GM12878 (cell line): ENCODE results near the gene PTGDR2. TPM values are rescaled to one million over a fixed set of nuclear protein-coding genes. Genes with fewer than 3 reads are reported as not detected.

ENCODE experiments used
- ATAC-seq: fragments of 200-7000 bp; cut with Tn5 transposase; 3 replicates; pipeline ENCODE4 v1.9.1; 2020; ENCODE audit warnings: mild to moderate bottlenecking, moderate library complexity
- BruUV-seq: library from RNA; stranded (reverse); fragments of 400-500 nt; replicated peaks from 2 replicates; lab custom pipeline; 2021; lab: Mats Ljungman, UMichigan
- CTCF ChIA-PET: fragments of 300-600 bp; sonication (Branson Sonifier 250); formaldehyde crosslinking; extraction: SDS; loops from one replicate; lab custom pipeline; 2021; ENCODE audit warnings: inconsistent platforms; lab: Yijun Ruan, JAX
- POLR2A ChIA-PET: fragments of 350-600 bp; formaldehyde crosslinking; extraction: SDS; loops from one replicate; lab custom pipeline; 2021; ENCODE audit warnings: inconsistent platforms; lab: Charles Lee
- RAD21 ChIA-PET: fragments of 300-600 bp; sonication (Branson Sonifier 250); formaldehyde crosslinking; loops from one replicate; lab custom pipeline; 2023; ENCODE audit warnings: antibody characterized with exemption; ENCODE audit not compliant: unreplicated experiment; lab: Charles Lee
- SMC1A ChIA-PET: fragments of 300-600 bp; sonication (Branson Sonifier 250); formaldehyde crosslinking; loops from one replicate; lab custom pipeline; 2023; ENCODE audit not compliant: unreplicated experiment, uncharacterized antibody; lab: Charles Lee
- DNase-seq: peaks from one replicate; pipeline ENCODE4 v3.0.0-alpha.2; 2011; ENCODE audit warnings: low read depth, low spot score
- FAIRE-seq: peaks from 3 replicates; lab custom pipeline; 2011; peaks lifted over from hg19 to GRCh38; lab: Jason Lieb, UNC
- H2AFZ ChIP-seq: 2 replicates; pipeline ENCODE4 v1.6.0; 2011; ENCODE audit warnings: low read depth, low read length, control low read depth; ENCODE audit not compliant: control insufficient read depth
- H3K27ac ChIP-seq: 2 replicates; pipeline ENCODE4 v1.5.1; 2011; ENCODE audit warnings: control low read depth; ENCODE audit not compliant: control insufficient read depth, insufficient read depth
- H3K27me3 ChIP-seq, 2 experiments: replicated peaks in 1 of 2; 2 replicates each; pipeline versions ENCODE4 v1.6.0 to v1.6.1; 2011; ENCODE audit warnings: low read length in 1 of 2; ENCODE audit not compliant: control insufficient read depth in 2 of 2, insufficient read depth in 2 of 2
- H3K36me3 ChIP-seq, 2 experiments: 2 replicates each; pipeline ENCODE4 v1.5.1; 2011; ENCODE audit warnings: low read length in 1 of 2; ENCODE audit not compliant: control insufficient read depth in 2 of 2, insufficient read depth in 2 of 2
- H3K4me1 ChIP-seq: 2 replicates; pipeline ENCODE4 v1.6.1; 2011; ENCODE audit warnings: mild to moderate bottlenecking, low read length, moderate library complexity, mixed read lengths; ENCODE audit not compliant: control insufficient read depth, insufficient read depth
- H3K4me2 ChIP-seq: 2 replicates; pipeline ENCODE4 v1.6.0; 2011; ENCODE audit warnings: control low read depth; ENCODE audit not compliant: control insufficient read depth, insufficient read depth
- H3K4me3 ChIP-seq: fragments of 200-600 bp; sonication (generic); 2 replicates; pipeline ENCODE4 v1.5.1; 2016
- H3K79me2 ChIP-seq: 2 replicates; pipeline ENCODE4 v1.6.0; 2011; ENCODE audit warnings: low read length; ENCODE audit not compliant: control insufficient read depth, insufficient read depth
- H3K9ac ChIP-seq: 2 replicates; pipeline ENCODE4 v1.8.0; 2011; ENCODE audit warnings: low read length, control low read depth, mixed read lengths; ENCODE audit not compliant: control insufficient read depth, insufficient read depth
- H3K9me3 ChIP-seq: replicated peaks from 3 replicates; pipeline ENCODE4 v1.5.1; 2011; ENCODE audit warnings: mild to moderate bottlenecking, low read length; ENCODE audit not compliant: control insufficient read depth, insufficient read depth
- H4K20me1 ChIP-seq: 2 replicates; pipeline ENCODE4 v1.6.0; 2011; ENCODE audit not compliant: control insufficient read depth, insufficient read depth
- CBX3 ChIP-seq: fragments of 200-600 bp; sonication (generic); IDR thresholded peaks from 2 replicates; pipeline ENCODE4 v1.6.1; 2016; ENCODE audit warnings: low read depth, borderline replicate concordance
- CHD4 ChIP-seq: fragments of 200-600 bp; sonication (generic); IDR thresholded peaks from 2 replicates; pipeline ENCODE4 v1.6.1; 2016; ENCODE audit warnings: mild to moderate bottlenecking
- EED ChIP-seq: sonication (generic); IDR thresholded peaks from 2 replicates; pipeline ENCODE4 v1.6.1; 2016; ENCODE audit warnings: antibody characterized with exemption, low read depth
- EGR1 ChIP-seq, 2 experiments: IDR thresholded peaks; 1 replicate in 1 of 2; 2 replicates in 1 of 2; pipeline ENCODE4 v1.6.1; 2011 to 2012; ENCODE audit warnings: low read depth in 2 of 2, low read length in 2 of 2, borderline replicate concordance in 1 of 2, mild to moderate bottlenecking in 1 of 2, moderate library complexity in 1 of 2
- KLF5 ChIP-seq: fragments of 450-650 bp; IDR thresholded peaks from 2 replicates; pipeline ENCODE4 v1.6.1; 2014; ENCODE audit warnings: mild to moderate bottlenecking; ENCODE audit not compliant: partially characterized antibody
- MEF2A ChIP-seq: IDR thresholded peaks from 2 replicates; pipeline ENCODE4 v1.6.1; 2011; ENCODE audit warnings: low read depth, mild to moderate bottlenecking, low read length, moderate library complexity; ENCODE audit not compliant: insufficient read depth
- NFYA ChIP-seq: IDR thresholded peaks from 2 replicates; pipeline ENCODE4 v1.6.1; 2011; ENCODE audit warnings: low read depth, mild to moderate bottlenecking, low read length, improper control_type of control experiment, borderline replicate concordance
- RAD21 ChIP-seq: IDR thresholded peaks from 2 replicates; pipeline ENCODE4 v1.6.1; 2011; ENCODE audit warnings: mild to moderate bottlenecking, low read depth, low read length, moderate library complexity; ENCODE audit not compliant: insufficient read depth
- RCOR1 ChIP-seq: conservative IDR thresholded peaks from 2 replicates; pipeline ENCODE4 v1.6.1; 2012; ENCODE audit warnings: low read depth, low read length, improper control_type of control experiment
- TCF12 ChIP-seq: IDR thresholded peaks from 2 replicates; pipeline ENCODE4 v1.6.1; 2011; ENCODE audit warnings: low read depth, mild to moderate bottlenecking, low read length
- TCF3 ChIP-seq: IDR thresholded peaks from 2 replicates; pipeline ENCODE4 v1.6.1; 2012; ENCODE audit warnings: low read depth, mild to moderate bottlenecking, low read length, borderline replicate concordance; ENCODE audit not compliant: insufficient read depth
- WGBS: methylation state at CpG from one replicate; pipeline ENCODE4 v1.1.6; 2016; ENCODE audit warnings: low lambda C conversion rate; ENCODE audit not compliant: insufficient replicate concordance, insufficient coverage; ENCODE audit errors: missing lambda C conversion rate; 5-methylcytosine and 5-hydroxymethylcytosine counted together
- in situ Hi-C: fragments of 300-500 bp; cut with MboI; formaldehyde crosslinking; loops from 9 replicates; pipeline ENCODE4 v1.14.3; 2018; ENCODE audit warnings: mixed read lengths
- intact Hi-C: fragments of 100-400 bp; cut with micrococcal nuclease; formaldehyde crosslinking; loops from one replicate; pipeline ENCODE4 v1.14.2; 2022; ENCODE audit not compliant: unreplicated experiment
- polyA plus RNA-seq, 11 experiments: library from polyadenylated mRNA; depleted of rRNA in 4 of 11; unstranded in 6 of 11; stranded (reverse) in 5 of 11; fragments of >200 nt; fragmentation: Nextera tagmentation in 4 of 11; fragmentation: Illumina TruSeq in 1 of 11; extraction: Ambion mirVana in 4 of 11; extraction: Trizol in 1 of 11; gene quantifications; 1 replicate in 1 of 11; 2 replicates in 10 of 11; pipeline versions ENCODE4 v1.2.1 to v1.2.3, GENCODE V29; 2011 to 2016; ENCODE audit warnings: inconsistent platforms in 2 of 11, missing spikeins in 2 of 11, low read depth in 1 of 11
- total RNA-seq, 4 experiments: library from RNA; depleted of rRNA in 3 of 4; stranded (reverse); fragments of >200 nt in 3 of 4; fragmentation: Illumina TruSeq in 1 of 4; extraction: Trizol in 1 of 4; gene quantifications; 2 replicates each; pipeline versions ENCODE4 v1.2.1 to v1.2.3, GENCODE V29; 2013 to 2021
- TF ChIP-seq, protein P1 (sequence below): fragments of 450-650 bp; IDR thresholded peaks from 2 replicates; pipeline ENCODE4 v1.6.1; 2018; ENCODE audit warnings: borderline replicate concordance, mild to moderate bottlenecking; ENCODE audit not compliant: partially characterized antibody
- TF ChIP-seq, protein P2 (sequence below): fragments of 150-350 bp; IDR thresholded peaks from 2 replicates; pipeline ENCODE4 v1.6.1; 2016; ENCODE audit warnings: low read depth, low read length
- TF ChIP-seq, protein P3 (sequence below): IDR thresholded peaks from 2 replicates; pipeline ENCODE4 v1.6.1; 2011; ENCODE audit warnings: borderline replicate concordance, low read depth, mild to moderate bottlenecking, moderate library complexity, mixed read lengths, low read length; ENCODE audit not compliant: insufficient read depth; ENCODE audit errors: extremely low read length

The PTGDR2 gene
- total and polyA plus RNA-seq, 10 of the 15 experiments (the other 5 are each of a cell fraction or from before 2014, with no cell fraction given): 0.01 to 0.28 (median 0.15) TPM; not detected in 6

DNA sequence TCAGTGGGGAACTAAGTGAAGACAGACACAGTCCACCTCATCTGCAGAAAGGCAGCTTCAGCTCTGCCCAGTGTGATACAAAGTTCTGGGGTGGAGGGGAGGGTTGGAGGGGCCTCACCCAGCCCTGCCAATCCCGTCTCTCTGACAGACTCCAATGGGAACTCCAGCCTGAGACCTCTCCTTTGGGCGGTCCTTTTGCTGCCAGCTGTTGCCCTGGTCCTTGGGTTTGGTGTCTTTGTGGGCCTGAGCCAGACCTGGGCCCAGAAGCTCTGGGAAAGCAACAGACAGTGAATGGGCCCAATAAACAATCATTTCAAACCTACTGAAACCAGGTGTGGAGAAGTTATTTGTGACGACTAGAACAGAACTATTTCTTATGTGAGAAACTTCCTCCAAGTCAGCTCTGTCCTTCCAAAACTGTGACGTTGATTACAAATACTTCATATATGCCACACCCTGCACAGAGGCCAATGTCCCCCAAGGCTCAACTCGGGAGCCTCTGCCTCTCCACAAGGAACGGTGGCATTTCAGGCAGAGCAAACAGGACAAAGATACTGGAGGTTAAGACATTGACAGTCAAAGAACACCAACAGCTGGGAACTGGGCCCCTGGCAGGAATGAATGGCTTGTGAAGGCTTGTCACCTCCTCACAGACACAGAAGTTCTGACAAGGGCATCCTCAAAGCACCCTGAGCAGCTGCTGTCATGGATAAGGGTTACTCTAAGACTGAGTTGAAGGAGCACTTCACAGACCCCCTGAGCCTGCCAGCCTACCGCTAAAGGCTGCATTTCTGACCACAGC lies 19.8 kb upstream of the PTGDR2 start:
- H3K4me2 ChIP-seq: no peak overlapping the region
- no peak for FAIRE-seq
- TF ChIP-seq, protein P1, sequence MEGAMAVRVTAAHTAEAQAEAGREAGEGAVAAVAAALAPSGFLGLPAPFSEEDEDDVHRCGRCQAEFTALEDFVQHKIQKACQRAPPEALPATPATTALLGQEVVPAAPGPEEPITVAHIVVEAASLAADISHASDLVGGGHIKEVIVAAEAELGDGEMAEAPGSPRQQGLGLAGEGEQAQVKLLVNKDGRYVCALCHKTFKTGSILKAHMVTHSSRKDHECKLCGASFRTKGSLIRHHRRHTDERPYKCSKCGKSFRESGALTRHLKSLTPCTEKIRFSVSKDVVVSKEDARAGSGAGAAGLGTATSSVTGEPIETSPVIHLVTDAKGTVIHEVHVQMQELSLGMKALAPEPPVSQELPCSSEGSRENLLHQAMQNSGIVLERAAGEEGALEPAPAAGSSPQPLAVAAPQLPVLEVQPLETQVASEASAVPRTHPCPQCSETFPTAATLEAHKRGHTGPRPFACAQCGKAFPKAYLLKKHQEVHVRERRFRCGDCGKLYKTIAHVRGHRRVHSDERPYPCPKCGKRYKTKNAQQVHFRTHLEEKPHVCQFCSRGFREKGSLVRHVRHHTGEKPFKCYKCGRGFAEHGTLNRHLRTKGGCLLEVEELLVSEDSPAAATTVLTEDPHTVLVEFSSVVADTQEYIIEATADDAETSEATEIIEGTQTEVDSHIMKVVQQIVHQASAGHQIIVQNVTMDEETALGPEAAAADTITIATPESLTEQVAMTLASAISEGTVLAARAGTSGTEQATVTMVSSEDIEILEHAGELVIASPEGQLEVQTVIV: no peak
- TF ChIP-seq TCF3: no peak
- TF ChIP-seq, protein P2, sequence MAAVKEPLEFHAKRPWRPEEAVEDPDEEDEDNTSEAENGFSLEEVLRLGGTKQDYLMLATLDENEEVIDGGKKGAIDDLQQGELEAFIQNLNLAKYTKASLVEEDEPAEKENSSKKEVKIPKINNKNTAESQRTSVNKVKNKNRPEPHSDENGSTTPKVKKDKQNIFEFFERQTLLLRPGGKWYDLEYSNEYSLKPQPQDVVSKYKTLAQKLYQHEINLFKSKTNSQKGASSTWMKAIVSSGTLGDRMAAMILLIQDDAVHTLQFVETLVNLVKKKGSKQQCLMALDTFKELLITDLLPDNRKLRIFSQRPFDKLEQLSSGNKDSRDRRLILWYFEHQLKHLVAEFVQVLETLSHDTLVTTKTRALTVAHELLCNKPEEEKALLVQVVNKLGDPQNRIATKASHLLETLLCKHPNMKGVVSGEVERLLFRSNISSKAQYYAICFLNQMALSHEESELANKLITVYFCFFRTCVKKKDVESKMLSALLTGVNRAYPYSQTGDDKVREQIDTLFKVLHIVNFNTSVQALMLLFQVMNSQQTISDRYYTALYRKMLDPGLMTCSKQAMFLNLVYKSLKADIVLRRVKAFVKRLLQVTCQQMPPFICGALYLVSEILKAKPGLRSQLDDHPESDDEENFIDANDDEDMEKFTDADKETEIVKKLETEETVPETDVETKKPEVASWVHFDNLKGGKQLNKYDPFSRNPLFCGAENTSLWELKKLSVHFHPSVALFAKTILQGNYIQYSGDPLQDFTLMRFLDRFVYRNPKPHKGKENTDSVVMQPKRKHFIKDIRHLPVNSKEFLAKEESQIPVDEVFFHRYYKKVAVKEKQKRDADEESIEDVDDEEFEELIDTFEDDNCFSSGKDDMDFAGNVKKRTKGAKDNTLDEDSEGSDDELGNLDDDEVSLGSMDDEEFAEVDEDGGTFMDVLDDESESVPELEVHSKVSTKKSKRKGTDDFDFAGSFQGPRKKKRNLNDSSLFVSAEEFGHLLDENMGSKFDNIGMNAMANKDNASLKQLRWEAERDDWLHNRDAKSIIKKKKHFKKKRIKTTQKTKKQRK: no peak
- TF ChIP-seq CHD4: no peak
- TF ChIP-seq RAD21: no peak
- TF ChIP-seq RCOR1: no peak
- TF ChIP-seq MEF2A: no peak
- no peak for TF ChIP-seq NFYA
- TF ChIP-seq TCF12: no peak
- TF ChIP-seq EED: no peak
- no peak for TF ChIP-seq CBX3
- TF ChIP-seq EGR1 (IDR thresholded peaks at IDR 0.05; ENCODE audit: borderline replicate concordance in 1 of 2, low read depth in 2 of 2, low read length in 2 of 2): no peak
- TF ChIP-seq, protein P3, sequence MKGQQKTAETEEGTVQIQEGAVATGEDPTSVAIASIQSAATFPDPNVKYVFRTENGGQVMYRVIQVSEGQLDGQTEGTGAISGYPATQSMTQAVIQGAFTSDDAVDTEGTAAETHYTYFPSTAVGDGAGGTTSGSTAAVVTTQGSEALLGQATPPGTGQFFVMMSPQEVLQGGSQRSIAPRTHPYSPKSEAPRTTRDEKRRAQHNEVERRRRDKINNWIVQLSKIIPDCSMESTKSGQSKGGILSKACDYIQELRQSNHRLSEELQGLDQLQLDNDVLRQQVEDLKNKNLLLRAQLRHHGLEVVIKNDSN: no peak
- TF ChIP-seq KLF5: no peak

More for the DNA sequence above, 19.8 kb upstream of the PTGDR2 start:
- ChIA-PET RAD21 (interaction anchor here (0.7 kb wide), 1 partner anchor 26 kb away, joined by 3 read pairs; no protein-coding TSS in a partner anchor), CTCF (interaction anchor here (0.6 to 2.3 kb wide), 4 partner anchors 11 to 45 kb away, joined by 3 to 8 read pairs (median 4); no protein-coding TSS in a partner anchor), POLR2A (no interaction called here), SMC1A (interaction anchor here (1.0 to 1.3 kb wide), 2 partner anchors 12 to 253 kb away, joined by 3 to 5 read pairs; no protein-coding TSS in a partner anchor)
- H3K79me2 ChIP-seq: no peaks in the 10 kb centered on the region
- H3K27me3 ChIP-seq: no peaks in the 10 kb centered on the region
- in situ Hi-C loops: no loop called here
- H3K9me3 ChIP-seq: no peaks in the 10 kb centered on the region
- H3K9ac ChIP-seq: no peak overlapping the region
- no peaks in the 10 kb centered on the region; the same call in 1 of the 2 replicates for H4K20me1 ChIP-seq
- ATAC-seq (no peak), DNase-seq (no peak)
- H2AFZ ChIP-seq: no peak overlapping the region
- no peak overlapping the region for H3K27ac ChIP-seq
- BruUV-seq: no TSS peak
- WGBS: 62% methylated on average over 7 of the region's 7 CpGs
- intact Hi-C loops: no loop called here
- no peak overlapping the region for H3K4me3 ChIP-seq
- peaks cover 0 to 5% of the 10 kb centered on the region in 2 experiments; a peak in 3 of 4 replicates for H3K36me3 ChIP-seq
- H3K4me1 ChIP-seq: no peaks in the 10 kb centered on the region
